A673 (cell line): ENCODE data around the gene TMOD2.
"Not testable (repeated sequence)": the region's sequence is repeated elsewhere in the genome, so short reads cannot be mapped to it uniquely, and the experiment has no call there.

Experiments used
- CTCF ChIP-seq: fragments of 300-800, 200-600 bp; sonication (generic); conservative IDR thresholded peaks from 2 replicates; pipeline ENCODE4 v1.5.1; 2017; ENCODE audit warnings: low read depth, mild to moderate bottlenecking, antibody characterized with exemption, low read length, moderate library complexity, mixed read lengths
- EZH2 ChIP-seq: fragments of 200-600 bp; sonication (generic); IDR thresholded peaks from 2 replicates; pipeline ENCODE4 v1.6.1; 2017; ENCODE audit warnings: borderline replicate concordance, low read depth, mild to moderate bottlenecking, mixed read lengths, antibody characterized with exemption, low read length; ENCODE audit not compliant: poor library complexity, severe bottlenecking

GRCh38 chr15:51787130-51787529 is 35.7 kb downstream of the TMOD2 start:
- TF ChIP-seq EZH2, CTCF: not testable (repeated sequence)
